ENCODE data around the gene TAMM41. TPM values are rescaled to one million over a fixed set of nuclear protein-coding genes. Genes with fewer than 3 reads are reported as not detected.

TAMM41 gene
- total and polyA plus RNA-seq, 9 of the 15 experiments (the other 6 are each of a cell fraction or from before 2014, with no cell fraction given), result 8.6 to 74.6 (median 29.3) TPM

- TF ChIP-seq CHD7 (IDR thresholded peaks at IDR 0.05; ENCODE audit: low read depth, low read length) (no peak), ZSCAN29 (IDR thresholded peaks at IDR 0.05) (no peak), HCFC1 (IDR thresholded peaks at IDR 0.05; ENCODE audit: low read depth, low read length) (no peak), C11orf30 (IDR thresholded peaks at IDR 0.05; ENCODE audit: low read depth) (peak; percentile 80), ZNF280A (IDR thresholded peaks at IDR 0.05; ENCODE audit: low read depth, partially characterized antibody) (no peak), GTF2B (IDR thresholded peaks at IDR 0.05; ENCODE audit: extremely low read depth, insufficient read length) (no peak), CLOCK (CRISPR knock-in tag; IDR thresholded peaks at IDR 0.05; ENCODE audit: borderline replicate concordance) (no peak), MAFG (tag; conservative IDR thresholded peaks at IDR 0.05) (peak; percentile 55), SMARCC2 (IDR thresholded peaks at IDR 0.05; ENCODE audit: low read depth) (no peak), ZKSCAN1 (IDR thresholded peaks at IDR 0.05; ENCODE audit: low read depth, low read length) (no peak)
These were observed 76.0 kb downstream of the TAMM41 start (continued) for GRCh38 chr3:11770477-11771391.

Data from K562 (cell line).